ENCODE results near the gene KRTAP9-9.
"Not testable (repeated sequence)": the region's sequence is repeated elsewhere in the genome, so short reads cannot be mapped to it uniquely, and the experiment has no call there.

The KRTAP9-9 gene

GRCh38 chr17:41265078-41265477, 9.9 kb downstream of the KRTAP9-9 start, which contains the start of gene KRTAP9-6:
Gene KRTAP9-6 (plus strand): TSS chr17:41265378. CDS start chr17:41265378, 0 bp downstream.
- no peak for DNase-seq (ENCODE audit: low read depth)

- no peak for DNase-seq (ENCODE audit: low read depth)
Measured at GRCh38 chr17:41267711-41268110, 12.5 kb downstream of the KRTAP9-9 start.

DNA sequence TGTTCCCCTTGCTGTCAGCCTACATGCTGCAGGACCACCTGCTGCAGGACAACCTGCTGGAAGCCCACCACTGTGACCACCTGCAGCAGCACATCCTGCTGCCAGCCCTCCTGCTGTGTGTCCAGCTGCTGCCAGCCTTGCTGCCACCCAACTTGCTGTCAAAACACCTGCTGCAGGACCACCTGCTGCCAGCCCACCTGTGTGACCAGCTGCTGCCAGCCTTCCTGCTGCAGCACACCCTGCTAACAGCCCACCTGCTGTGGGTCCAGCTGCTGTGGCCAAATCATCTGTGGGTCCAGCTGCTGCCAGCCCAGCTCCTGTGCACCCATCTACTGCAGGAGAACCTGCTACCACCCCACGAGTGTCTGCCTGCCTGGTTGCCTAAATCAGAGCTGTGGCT, 16.1 kb downstream of the KRTAP9-9 start:
- DNase-seq (ENCODE audit: low read depth), result not testable (repeated sequence)

- DNase-seq (ENCODE audit: low read depth), result no peak
Measured at GRCh38 chr17:41271858-41272257, 16.7 kb downstream of the KRTAP9-9 start.

- not testable (repeated sequence) for DNase-seq (ENCODE audit: low read depth)
Measured at GRCh38 chr17:41275648-41276190, 20.5 kb downstream of the KRTAP9-9 start, which contains the start of gene KRTAP9-7. Gene KRTAP9-7 (plus strand): TSS chr17:41275698. CDS start chr17:41275698, 0 bp downstream.

- DNase-seq (ENCODE audit: low read depth), result no peak
Measured at GRCh38 chr17:41278176-41278955, 23.2 kb downstream of the KRTAP9-9 start.

GRCh38 chr17:41284043-41284442, 28.9 kb downstream of the KRTAP9-9 start:
- no peak for DNase-seq (ENCODE audit: low read depth)

DNA sequence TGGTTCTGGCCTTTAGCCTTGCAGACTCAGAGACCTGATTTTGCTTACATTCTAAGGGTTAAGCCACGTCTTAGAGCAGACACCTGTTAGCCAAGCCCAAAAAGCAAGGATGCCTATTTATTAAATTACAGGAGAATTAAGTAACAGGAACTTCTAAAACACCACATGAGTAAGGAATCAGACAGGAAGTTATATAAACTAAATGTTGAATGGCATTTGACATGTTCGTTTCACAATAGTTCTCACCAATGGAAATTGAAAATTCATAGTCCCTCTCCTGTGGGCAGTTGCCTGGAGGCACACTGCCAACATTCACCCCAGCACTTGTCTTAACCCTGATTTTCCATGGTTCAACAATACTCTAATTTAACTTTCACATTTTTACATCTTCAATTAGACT, 29.4 kb downstream of the KRTAP9-9 start:
- DNase-seq (ENCODE audit: low read depth), result no peak

DNA sequence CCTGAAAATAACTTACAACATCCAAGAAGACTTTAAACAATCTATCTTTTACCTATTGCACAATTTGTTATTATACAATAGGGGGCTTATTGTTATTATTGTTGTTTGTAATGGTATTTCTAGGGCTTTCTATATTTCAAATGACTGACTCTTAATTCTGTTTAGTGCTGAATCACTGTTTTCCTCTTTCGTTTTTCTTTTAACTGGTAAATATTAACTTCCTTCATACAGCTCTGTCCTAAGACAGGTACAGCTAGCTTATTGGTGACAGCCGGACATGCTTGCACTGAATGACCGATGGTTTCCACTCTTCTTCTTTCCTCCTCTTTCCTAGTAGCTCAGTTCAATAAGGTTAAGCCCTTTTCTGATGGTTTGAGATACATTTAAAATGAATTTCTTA, 31.9 kb downstream of the KRTAP9-9 start:
- DNase-seq (ENCODE audit: low read depth), result no peak

- no peak for DNase-seq (ENCODE audit: low read depth)
Measured at GRCh38 chr17:41294016-41294415, 38.8 kb downstream of the KRTAP9-9 start.

DNA sequence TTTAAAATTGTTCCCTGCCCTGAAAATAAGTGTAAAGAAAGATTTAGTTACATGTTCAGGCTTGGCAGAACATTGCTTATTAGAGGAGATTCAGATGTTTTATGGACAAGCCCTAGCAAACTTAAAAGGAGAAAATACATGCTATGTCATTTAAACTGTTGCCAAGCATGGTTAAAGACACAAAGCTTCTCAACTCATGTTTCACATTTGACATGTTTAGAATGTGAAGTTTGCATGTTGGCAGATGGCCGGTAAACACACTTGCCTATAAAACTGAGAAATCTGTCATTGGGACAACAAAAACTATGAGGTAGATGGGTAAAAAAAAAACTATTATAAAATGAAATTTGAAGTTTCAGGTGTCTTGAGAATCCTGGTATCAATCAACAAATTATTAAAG, 41.7 kb downstream of the KRTAP9-9 start:
- DNase-seq (ENCODE audit: low read depth), result no peak

DNA sequence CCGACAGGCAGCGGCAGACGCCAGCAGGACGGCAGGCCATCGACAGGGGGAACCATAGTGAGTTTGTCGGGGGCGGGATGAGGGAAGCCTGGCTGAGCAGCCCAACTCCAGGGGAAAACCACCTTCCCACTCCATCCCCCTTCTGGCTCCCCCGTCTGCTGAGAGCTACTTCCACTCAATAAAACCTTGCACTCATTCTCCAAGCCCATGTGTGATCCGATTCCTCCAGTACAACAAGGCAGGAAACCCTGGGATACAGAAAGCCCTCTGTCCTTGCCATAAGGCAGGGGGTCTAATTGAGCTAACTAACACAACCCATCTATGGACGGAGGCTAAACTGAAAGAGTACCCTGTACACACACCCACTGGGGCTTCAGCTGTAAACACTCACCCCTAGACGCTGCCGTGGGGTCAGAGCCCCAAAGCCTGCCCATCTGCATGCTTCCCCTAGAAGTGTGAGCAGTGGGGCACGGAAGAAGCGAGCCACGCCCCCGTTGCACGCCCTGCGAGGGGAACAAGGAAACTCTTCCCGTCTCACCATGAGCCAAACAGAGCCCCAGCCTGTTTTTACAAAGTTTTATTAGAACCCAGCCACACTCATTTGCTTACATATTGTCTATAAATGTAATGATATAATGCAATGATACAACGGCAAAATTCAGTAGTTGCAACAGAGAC, 43.4 kb downstream of the KRTAP9-9 start:
- DNase-seq (ENCODE audit: low read depth), result no peak

GRCh38 chr17:41301204-41301790, 46.1 kb downstream of the KRTAP9-9 start:
- no peak for DNase-seq (ENCODE audit: low read depth)

DNA sequence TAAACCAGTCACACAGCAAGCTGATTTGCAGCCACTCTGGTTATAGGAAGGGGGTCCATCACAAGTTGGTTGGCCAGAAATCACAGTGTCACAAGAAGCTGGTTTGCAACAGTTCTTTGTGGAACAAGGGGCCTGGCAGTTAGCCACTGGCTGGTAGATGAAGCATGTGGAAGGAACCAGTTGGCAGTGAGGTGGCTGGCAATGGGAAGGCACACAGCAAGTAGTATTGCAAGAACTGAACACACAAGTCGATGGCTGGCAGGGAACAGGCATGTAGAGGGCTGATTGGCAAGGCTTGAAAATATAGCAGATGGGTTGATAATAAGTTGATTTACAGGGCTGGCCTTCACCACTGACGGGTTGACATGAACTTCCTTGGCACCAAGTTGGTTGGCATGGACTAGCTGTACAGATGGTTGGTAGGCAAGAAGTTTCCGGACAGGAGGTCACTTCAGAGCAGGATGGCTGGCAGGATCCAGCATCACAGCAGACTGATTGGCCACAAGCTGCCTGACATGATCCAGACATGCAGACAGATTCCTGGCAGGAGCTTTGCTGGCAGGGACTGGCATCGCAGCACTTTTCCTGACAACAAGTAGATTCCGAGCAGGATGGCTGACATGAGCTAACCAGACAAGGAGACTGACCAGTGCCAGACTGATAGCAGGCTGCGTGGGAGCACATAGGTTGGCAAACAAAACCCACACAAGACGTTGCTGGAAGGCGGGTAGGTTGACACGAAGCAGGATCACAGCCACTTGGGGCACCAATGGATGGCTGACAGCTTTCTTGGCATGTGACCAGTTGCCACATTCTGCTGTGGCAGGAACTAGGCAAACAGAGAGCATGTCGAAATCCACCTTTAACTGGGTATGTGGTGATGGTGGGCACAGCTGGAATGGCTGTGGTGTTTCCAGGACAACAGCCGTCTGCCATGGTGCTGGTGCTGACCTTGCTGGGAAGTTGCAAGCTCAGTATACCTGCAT, 47.0 kb downstream of the KRTAP9-9 start, which contains the start of gene KRTAP29-1:
Gene KRTAP29-1 (minus strand): TSS at position 936 of the 986 bp plus-strand sequence. CDS start 0 bp downstream, at position 936.
- no peak for DNase-seq (ENCODE audit: low read depth)

DNA sequence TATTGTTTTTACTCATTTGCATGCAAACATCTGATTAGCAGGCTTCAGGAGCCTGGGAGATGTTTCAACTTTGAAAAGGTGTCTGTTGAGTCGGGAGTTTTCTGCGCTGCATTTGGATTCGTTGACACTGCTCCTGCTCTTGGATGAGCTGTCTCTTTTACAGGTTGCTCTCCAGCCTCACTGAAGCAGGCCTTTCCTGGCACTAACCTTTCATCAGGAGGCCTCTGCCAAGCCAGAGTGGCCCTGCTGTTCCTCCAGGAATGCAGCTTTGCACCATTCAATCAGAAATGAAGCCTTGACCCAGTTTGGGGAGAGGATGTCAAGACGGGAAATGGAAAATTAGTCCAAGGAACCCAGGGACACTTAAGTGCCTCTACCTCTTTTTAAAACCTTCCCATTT, 47.8 kb downstream of the KRTAP9-9 start:
- no peak for DNase-seq (ENCODE audit: low read depth)

DNA sequence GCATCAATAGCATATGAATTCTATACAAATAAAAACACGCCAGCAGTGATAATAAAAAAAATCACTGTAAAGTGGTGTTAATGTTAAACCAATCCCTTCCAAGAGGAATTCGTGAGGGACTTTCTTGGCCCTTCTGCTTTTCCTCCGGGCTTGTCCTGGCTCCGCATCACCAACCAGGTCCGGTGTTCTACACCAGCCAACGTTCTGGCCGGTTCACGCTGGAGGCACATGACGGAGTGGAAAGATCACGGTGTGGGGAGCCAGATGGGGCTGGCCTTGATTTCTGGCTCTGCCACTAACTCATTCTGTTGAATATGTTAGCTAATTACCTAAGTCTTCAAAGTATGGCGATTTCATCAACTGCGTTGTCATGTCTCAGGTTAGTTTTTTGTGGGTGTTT, 48.9 kb downstream of the KRTAP9-9 start:
- DNase-seq (ENCODE audit: low read depth), result no peak
